ENCODE measurements around the gene MDP1.
"Not testable (repeated sequence)": the region's sequence is repeated elsewhere in the genome, so short reads cannot be mapped to it uniquely, and the experiment has no call there.

MDP1 gene

DNA sequence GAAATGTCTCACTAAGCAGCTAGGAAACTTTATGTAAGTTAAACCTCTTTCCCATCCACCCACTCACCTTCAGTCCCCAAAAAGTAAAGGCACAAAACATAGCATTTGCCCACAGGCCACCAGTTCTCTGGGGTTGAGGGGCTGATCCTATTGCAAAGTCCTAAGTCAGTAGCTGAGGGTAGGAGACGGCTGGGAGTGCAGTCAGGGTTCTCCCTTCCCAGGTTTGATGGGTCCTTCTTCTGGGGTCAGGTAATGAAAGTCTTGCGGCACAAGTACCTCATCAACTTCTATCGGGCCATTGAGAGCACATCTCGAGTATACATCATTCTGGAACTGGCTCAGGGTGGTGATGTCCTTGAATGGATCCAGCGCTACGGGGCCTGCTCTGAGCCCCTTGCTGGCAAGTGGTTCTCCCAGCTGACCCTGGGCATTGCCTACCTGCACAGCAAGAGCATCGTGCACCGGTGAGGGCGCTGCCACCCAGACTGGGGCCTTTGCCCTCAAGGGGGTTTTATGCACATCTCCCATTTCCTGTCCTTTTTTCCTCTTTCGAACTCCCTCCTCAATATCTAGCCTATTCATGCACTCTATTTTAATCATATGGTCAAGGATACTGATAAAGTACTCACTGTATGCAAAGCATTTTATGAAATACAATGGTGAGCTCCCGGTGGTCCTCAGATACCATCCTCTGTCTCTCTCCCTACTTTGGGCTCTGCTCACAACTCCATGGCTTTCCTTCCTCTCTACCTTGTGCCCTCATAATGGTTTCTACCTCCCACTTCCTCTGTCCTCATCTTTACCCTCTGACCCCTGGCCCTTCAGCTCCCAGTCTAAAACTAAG is 9.4 kb downstream of the MDP1 start:
- TF ChIP-seq, protein P1, sequence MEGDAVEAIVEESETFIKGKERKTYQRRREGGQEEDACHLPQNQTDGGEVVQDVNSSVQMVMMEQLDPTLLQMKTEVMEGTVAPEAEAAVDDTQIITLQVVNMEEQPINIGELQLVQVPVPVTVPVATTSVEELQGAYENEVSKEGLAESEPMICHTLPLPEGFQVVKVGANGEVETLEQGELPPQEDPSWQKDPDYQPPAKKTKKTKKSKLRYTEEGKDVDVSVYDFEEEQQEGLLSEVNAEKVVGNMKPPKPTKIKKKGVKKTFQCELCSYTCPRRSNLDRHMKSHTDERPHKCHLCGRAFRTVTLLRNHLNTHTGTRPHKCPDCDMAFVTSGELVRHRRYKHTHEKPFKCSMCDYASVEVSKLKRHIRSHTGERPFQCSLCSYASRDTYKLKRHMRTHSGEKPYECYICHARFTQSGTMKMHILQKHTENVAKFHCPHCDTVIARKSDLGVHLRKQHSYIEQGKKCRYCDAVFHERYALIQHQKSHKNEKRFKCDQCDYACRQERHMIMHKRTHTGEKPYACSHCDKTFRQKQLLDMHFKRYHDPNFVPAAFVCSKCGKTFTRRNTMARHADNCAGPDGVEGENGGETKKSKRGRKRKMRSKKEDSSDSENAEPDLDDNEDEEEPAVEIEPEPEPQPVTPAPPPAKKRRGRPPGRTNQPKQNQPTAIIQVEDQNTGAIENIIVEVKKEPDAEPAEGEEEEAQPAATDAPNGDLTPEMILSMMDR (IDR thresholded peaks at IDR 0.05; ENCODE audit: control extremely low read depth, extremely low read depth, low read depth, missing control alignments) = no peak
- ChIA-PET CTCF (interaction anchor here (0.9 to 2.4 kb wide), 5 partner anchors 9 to 68 kb away, joined by 3 to 17 read pairs (median 3); partner anchors contain the start of genes IRF9, MDP1 and TM9SF1), POLR2A (interaction anchor here (0.7 to 1.4 kb wide), 2 partner anchors 11 to 65 kb away, joined by 3 to 5 read pairs; partner anchors contain the start of genes RABGGTA and TM9SF1)
- no peak for DNase-seq (ENCODE audit: extremely low spot score)

DNA sequence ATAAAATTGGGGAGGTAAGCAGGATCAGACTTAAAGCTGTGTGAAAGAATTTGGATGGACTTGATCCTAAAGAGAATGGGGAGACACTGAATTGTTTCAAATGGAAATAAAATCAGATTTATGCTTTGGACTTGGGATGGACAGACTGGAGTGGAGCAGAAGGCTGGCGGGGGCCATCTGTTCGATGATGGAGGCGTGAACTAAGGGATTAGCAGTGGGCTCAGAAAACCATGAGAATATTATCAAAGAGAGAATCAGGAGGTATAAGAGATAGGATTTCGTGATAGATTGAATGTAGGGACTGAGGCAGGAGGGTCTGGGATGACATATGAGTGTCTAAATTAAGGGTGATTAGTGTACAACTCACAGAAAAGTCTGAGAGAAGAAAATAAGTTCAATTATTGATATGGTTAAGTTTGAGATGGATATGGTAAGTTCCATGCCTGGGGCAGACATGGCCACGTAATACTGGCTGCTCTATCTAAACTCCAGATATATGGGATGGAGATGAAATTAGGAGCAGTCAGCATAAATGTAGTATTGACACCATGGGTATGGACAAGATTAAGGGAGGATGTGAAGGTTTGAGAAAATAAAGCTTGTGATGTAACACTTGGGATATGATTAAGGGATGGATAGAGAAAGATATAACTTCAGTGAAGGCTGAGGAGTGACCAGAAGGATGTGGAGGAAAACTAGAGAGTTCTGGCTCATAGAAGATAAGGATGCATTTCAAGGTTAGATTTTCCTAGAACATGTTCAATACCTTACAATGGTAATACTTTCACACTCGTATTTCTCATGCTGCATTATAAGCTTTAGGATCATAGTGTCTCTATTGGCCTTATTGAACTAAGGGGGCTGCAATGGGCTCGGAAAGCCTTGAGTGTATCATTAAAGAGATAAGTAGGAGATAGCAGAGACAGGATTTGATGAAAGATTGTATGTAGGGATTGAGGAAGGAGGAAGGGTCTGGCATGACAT is 11.4 kb downstream of the MDP1 start:
- POLR2A ChIA-PET = no interaction called here

DNA sequence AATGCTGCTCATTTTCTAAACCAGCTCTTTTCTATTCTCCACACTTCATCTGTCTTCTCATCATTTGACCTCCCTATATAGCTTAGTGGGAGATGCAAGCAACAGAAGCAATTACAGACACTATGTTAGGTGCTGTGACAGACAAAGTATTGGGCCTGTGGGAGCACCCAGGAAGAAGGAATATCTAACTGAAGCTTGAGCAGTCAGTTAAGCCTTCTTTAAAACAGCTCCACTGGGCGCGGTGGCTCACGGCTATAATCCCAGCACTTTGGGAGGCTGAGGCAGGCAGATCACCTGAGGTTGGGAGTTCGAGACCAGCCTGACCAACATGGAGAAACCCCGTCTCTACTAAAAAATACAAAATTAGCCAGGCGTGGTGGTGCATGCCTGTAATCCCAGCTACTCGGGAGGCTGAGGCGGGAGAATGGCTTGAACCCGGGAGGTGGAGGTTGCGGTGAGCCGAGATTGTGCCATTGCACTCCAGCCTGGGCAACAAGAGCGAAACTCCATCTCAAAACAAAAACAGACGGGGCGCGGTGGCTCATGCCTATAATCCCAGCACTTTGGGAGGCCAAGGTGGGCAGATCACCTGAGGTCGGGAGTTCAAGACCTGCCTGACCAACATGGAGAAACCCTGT is 12.5 kb downstream of the MDP1 start:
- DNase-seq (ENCODE audit: extremely low spot score); POLR2A ChIA-PET: not testable (repeated sequence)
- CTCF ChIA-PET = interaction anchor here (1.6 to 1.8 kb wide), 2 partner anchors 11 to 105 kb away, joined by 4 to 5 read pairs; partner anchors contain the start of gene CIDEB

More for the DNA sequence above, 11.4 kb downstream of the MDP1 start:
- DNase-seq (ENCODE audit: extremely low spot score) = no peak
- CTCF ChIA-PET = interaction anchor here (1.1 to 1.8 kb wide), 3 partner anchors 10 to 104 kb away, joined by 3 to 5 read pairs (median 4); partner anchors contain the start of gene CIDEB
- TF ChIP-seq, protein P1 (IDR thresholded peaks at IDR 0.05; ENCODE audit: control extremely low read depth, extremely low read depth, low read depth, missing control alignments) = no peak

DNA sequence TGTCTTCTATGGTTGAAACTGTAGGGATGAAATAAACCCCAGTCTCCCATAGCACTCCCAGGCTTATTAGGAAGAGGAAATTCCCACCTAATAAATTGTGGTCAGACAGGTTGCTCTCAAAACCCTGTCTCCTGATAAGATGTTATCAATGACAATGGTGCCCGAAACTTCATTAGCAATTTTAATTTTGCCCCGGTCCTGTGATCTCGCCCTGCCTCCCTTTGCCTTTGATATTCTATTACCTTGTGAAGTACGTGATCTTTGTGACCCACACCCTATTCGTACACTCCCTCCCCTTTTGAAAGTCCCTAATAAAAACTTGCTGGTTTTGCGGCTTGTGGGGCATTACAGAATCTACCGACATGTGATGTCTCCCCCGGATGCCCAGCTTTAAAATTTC is 13.3 kb downstream of the MDP1 start:
- POLR2A ChIA-PET, CTCF ChIA-PET: not testable (repeated sequence)

DNA sequence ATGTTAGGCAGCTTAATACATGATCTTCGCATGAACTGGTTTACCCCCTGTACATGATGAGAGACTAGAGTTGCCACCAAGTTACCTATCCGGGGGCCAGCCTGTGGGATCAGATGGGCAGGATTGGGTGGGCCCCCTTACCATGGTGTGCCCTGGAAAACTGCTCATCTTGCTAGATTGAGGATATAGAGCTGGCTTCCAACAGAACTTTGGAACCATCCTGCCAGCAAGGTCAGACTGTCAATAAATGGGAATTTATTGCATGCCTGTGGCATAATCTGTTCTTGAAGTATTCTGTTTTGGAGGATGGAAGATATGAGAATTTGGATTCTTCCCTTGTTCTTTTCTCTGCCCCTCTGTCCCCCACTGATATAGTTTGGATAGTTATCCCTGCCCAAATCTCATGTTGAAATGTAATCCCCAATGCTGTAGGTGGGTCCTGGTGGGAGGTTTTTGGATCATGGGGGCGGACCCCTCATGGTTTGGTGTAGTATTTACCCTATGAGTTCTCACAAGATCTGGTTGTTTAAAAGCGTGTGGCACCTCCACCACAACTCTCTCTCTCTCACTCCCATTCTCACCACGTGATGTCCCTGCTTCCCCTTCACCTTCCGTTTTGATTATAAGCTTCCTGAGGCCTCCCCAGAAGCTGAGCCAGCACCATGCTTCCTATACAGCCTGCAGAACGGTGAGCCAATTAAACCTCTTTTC is 16.9 kb downstream of the MDP1 start:
- ChIA-PET CTCF (interaction anchor here (1.2 to 1.3 kb wide), 2 partner anchors 13 to 17 kb away, joined by 3 to 6 read pairs; partner anchors contain the start of gene MDP1), POLR2A (no interaction called here)
- TF ChIP-seq, protein P1 (IDR thresholded peaks at IDR 0.05; ENCODE audit: control extremely low read depth, extremely low read depth, low read depth, missing control alignments) = no peak
- no peak for DNase-seq (ENCODE audit: extremely low spot score)

More for the DNA sequence above, 13.3 kb downstream of the MDP1 start:
- DNase-seq (ENCODE audit: extremely low spot score) = not testable (repeated sequence)

DNA sequence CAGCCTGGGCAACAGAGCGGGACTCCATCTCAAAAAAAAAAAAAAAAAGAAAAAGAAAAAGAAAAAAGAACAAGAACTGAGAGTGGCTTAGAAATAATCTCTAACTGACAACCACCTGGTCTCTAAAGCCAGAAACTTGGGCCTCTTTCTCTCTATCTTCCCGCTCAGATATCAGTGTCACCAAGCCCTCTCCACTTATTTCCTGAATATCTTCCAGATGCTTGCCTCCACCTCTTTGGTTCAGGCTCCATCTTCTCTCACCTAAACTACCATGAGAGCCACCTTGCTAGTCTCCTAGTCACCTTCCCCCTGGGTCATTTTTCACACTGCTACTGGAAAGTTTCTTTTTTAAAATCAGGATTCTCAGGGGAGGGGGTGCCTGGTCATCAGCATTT is 18.8 kb downstream of the MDP1 start:
- TF ChIP-seq, protein P1 (IDR thresholded peaks at IDR 0.05; ENCODE audit: control extremely low read depth, extremely low read depth, low read depth, missing control alignments) = no peak
- ChIA-PET CTCF (interaction anchor here (1.0 to 2.2 kb wide), 3 partner anchors 17 to 112 kb away, joined by 3 to 12 read pairs (median 5); partner anchors contain the start of gene CHMP4A), POLR2A (interaction anchor here (2.0 kb wide), 1 partner anchor 16 kb away, joined by 14 read pairs; the partner anchor contains the start of gene CHMP4A)
- no peak for DNase-seq (ENCODE audit: extremely low spot score)
